GM08714 (cell line): ENCODE results near the gene ISYNA1.

Source experiments
- H3K4me3 ChIP-seq: fragments of 200-500 bp; sonication (Bioruptor generic); 2 replicates; pipeline ENCODE4 v1.5.1; 2014; ENCODE audit warnings: mild to moderate bottlenecking, low read length, inconsistent platforms
- ZNF274 ChIP-seq: IDR thresholded peaks from 2 replicates; pipeline ENCODE4 v1.6.1; 2012; ENCODE audit warnings: mild to moderate bottlenecking, low read depth, low read length

The ISYNA1 gene

DNA sequence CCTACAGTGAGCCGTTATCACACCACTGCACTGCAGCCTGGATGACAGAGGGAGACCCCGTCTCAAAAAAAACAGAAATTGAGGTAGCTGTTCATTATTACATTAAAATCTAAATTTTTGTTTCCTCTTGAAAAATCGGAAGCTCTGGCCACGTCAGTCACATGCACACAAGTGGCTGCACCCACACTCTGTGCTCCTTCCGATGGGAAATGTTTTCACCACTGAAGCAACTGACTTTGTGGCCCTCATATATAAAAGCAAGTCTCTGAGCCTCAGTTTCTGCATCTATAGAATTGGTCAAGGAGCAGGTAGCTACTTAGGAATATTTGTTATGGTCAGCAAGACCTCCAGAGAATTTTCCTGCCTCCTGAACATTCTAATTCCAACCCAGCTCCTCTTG, 45.0 kb downstream of the ISYNA1 start:
- TF ChIP-seq ZNF274 = no peak
- H3K4me3 ChIP-seq = no peak overlapping the region

DNA sequence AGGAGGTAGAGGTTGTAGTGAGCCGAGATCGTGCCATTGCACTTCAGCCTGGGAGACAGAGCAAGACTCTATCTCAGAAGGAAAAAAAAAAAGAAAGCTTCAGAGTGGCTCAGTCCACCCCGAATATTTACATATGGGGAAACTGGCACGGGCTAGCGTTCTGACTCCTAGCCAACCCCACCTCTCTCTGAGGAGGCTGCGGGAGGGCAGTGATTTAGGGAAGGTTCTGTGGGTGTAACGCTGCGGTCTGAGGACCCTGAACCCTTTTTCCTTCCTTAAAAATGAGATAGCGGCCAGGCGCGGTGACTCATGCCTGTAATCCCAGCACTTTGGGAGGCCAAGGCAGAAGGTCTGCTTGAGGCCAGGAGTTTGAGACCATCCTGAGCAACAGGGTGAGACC, 45.5 kb downstream of the ISYNA1 start:
- no peak overlapping the region for H3K4me3 ChIP-seq
- TF ChIP-seq ZNF274 = no peak

DNA sequence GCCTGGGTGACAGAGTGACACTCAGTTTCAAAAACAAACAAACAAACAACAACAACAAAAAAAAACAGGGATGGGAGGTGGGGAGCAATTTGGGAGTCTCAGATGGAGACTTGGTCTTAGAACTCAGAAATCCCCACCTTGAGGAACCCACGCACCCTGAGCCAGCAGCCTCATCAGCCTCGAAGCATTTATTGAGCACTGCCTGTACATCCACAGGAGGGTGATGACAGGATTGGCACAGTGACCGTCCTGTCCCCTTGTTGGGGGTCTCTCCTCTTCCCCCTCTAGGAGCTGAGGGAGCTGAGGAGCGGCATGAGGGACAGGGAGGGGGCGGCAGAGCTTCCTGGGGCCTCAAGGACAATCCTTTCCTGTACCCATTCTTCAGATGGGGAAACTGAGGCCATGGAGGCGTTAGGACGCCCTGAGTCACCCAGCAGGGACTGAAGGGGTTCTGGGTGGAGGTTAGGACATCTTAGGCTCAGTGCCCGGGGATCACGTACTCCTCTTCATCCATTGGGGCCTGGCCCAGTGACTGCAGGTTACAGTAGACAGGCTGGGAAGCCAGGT, 46.3 kb downstream of the ISYNA1 start:
- TF ChIP-seq ZNF274 = no peak
- H3K4me3 ChIP-seq = no peak overlapping the region

DNA sequence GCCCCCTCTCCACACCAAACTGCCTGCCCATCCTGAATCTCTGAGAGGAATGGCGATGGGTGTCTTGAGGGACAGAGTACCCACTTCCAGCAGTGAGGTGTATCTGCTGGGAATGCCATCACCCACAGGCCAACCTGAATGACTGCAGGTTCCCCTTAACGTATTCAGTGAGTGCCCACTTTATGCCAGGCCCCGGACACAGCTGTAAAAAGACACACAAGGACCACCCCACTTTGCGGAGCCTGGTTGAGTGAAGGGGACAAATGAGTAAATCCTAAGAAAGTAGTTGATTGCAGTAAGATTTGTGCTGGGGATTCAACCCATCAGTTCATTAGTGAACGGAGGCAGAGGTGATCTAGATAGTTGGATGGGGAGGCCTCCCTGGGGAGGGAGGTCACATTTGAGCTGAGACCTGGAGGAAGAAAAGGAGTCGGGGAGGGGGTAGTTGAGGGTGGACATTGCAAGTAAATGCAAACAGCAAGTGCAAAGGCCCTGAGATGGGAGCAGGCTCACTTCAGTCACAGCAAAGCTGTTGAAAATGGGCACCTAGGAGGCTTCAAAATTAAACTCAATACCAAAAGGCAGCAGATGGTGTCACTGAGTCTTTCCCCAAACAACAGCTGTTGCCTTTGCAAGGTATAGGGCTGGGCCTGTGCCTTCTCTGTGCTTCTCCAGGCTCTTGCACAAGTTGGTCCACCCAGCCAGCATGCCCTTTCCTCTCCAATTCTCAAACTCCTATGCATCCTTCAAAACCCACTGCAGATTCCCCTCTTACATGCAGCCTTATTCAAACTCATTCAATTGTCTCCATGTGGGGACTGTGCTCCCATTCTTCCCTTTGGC, 47.6 kb downstream of the ISYNA1 start:
- no peak for TF ChIP-seq ZNF274
- H3K4me3 ChIP-seq = no peak overlapping the region

DNA sequence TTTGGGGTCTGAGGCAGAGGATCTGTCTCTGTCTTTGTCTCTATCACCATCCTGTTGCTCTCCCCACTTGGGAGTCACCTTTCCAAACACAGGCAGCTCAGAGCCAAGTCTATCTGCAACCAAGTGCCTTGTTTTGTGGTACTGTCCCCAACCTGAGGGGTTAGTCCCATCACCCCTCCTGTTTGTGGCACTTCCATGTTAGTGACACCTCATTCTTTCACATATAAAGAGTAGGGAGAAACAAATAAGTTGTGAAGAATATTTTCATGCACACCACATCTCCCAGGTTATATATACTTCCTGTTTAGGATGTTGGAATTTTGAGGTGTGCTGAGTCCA, 48.2 kb downstream of the ISYNA1 start:
- no peak overlapping the region for H3K4me3 ChIP-seq
- no peak for TF ChIP-seq ZNF274

DNA sequence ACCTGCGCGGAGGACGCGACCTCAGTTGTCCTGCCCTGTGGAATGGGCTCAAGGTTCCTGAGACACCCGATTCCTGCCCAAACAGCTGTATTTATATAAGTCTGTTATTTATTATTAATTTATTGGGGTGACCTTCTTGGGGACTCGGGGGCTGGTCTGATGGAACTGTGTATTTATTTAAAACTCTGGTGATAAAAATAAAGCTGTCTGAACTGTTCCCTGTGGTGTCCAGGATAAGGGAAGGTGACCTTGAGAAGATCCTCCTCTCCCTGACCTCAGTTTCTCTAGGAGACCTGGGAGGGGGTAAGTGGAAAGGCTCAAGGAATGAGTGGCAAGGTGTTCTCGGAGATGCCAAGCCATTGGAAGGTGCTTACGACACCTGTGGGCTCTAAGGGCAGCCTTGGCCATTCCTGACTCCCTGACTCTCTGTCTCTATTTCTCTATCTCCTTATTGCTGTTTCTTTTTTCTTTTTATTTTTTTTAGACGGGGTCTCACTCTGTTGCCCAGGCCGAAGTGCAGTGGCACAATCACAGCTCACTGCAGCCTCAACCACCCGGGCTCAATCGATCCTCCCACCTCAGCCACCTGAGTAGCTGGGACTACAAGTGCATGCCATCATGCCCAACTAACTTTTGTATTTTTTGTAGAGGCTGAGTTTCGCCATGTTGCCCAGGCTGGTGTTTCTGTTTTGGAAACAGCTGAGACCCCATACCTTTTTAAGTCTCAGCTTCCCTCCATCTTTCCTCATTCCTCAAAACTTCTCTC, 48.8 kb downstream of the ISYNA1 start:
- no peak overlapping the region; the same call in 1 of the 2 replicates for H3K4me3 ChIP-seq
- TF ChIP-seq ZNF274 = no peak

DNA sequence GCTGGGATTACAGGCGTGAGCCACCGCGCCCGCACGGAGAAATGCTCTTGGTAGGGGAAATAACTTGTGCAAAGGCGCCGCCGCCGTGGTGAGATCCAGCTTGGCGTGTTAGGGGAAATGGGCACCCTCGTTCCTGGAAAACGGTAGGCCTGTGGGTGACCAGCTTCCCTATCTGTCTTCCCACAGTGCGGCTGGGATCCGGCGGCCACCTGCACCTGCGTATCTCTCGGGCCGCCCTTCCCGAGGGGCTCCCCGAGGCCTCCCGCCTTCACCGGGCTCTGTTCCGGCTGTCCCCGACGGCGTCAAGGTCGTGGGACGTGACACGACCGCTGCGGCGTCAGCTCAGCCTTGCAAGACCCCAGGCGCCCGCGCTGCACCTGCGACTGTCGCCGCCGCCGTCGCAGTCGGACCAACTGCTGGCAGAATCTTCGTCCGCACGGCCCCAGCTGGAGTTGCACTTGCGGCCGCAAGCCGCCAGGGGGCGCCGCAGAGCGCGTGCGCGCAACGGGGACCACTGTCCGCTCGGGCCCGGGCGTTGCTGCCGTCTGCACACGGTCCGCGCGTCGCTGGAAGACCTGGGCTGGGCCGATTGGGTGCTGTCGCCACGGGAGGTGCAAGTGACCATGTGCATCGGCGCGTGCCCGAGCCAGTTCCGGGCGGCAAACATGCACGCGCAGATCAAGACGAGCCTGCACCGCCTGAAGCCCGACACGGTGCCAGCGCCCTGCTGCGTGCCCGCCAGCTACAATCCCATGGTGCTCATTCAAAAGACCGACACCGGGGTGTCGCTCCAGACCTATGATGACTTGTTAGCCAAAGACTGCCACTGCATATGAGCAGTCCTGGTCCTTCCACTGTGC, 49.6 kb downstream of the ISYNA1 start:
- H3K4me3 ChIP-seq = peak overlapping the region; percentile 42; the same call in 1 of the 2 replicates
- no peak for TF ChIP-seq ZNF274

DNA sequence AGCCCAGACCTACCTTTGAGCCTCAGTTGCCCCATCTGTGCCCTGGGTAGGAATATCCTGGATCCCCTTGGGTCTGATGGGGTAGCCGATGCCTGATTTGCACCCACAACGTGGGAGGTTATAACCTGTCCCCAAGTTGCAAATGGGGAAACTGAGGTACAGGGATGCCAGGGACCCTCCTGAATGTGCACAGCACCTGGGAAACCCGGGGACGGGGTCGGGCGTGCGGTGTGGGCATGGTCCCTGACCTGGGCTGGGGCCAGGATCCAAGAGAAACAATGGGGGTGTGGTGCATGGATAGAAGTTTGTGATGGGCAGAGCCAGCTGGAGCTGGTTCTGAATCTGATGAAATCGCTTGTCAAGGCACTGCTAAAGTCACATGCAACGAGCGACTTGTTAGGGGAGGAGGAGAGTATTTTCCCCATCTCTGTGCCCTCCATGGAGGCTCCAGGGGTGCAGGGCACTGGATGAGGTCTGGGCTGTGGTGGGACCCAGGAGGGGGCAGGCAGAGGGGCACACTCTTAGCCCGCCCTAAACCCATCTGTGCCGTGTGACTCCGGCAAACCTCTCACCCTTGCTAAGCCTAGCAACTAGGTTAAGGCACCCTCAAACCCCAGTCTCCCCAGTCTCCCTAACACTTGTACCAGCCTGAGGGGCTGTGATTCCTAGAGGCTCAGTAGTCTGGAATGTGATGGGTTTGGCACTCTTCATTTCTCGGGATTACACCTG, 51.2 kb downstream of the ISYNA1 start:
- no peak for TF ChIP-seq ZNF274
- H3K4me3 ChIP-seq = peak overlapping the region; percentile 15; the same call in 1 of the 2 replicates

DNA sequence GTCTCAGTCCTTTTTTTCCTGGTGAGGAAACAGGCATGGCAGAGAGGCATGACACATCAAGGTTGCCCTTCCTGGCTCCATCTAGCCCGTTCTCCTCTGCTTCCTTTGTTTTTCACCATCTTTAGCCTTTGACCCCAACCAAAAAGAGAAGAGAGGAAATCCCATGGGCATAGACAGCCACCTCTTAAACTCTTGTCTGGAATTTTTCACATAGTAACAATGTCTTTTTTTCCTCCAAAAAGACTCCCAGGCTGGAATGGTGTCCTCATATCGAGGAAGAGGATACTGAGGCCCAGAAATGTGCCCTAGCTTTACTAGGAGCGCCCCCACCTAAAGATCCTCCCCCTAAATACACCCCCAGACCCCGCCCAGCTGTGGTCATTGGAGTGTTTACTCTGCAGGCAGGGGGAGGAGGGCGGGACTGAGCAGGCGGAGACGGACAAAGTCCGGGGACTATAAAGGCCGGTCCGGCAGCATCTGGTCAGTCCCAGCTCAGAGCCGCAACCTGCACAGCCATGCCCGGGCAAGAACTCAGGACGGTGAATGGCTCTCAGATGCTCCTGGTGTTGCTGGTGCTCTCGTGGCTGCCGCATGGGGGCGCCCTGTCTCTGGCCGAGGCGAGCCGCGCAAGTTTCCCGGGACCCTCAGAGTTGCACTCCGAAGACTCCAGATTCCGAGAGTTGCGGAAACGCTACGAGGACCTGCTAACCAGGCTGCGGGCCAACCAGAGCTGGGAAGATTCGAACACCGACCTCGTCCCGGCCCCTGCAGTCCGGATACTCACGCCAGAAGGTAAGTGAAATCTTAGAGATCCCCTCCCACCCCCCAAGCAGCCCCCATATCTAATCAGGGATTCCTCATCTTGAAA, 52.0 kb downstream of the ISYNA1 start, which contains the start of gene GDF15:
Gene GDF15 (plus strand): TSS at position 484 of the 868 bp plus-strand sequence. CDS start 32 bp downstream, at position 516.
- peak within 1 kb of the TSS; percentile 15; the same call in 1 of the 2 replicates for H3K4me3 ChIP-seq
- TF ChIP-seq ZNF274 = no peak

DNA sequence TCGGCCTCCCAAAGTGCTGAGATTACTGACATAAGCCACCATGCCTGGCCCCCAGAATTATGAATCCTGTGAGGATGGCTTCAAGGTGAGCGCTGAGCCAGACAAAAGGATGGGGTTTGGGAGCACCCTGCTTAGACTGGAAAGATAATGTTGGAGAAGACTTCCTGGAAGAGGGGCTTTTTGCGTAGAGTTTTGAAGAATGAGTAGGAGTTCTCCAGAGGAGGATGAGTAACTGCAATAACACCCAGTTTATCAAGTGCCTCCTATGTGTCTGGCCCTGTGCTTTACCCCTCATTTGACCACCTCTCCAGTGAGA, 52.6 kb downstream of the ISYNA1 start:
- no peak for TF ChIP-seq ZNF274

DNA sequence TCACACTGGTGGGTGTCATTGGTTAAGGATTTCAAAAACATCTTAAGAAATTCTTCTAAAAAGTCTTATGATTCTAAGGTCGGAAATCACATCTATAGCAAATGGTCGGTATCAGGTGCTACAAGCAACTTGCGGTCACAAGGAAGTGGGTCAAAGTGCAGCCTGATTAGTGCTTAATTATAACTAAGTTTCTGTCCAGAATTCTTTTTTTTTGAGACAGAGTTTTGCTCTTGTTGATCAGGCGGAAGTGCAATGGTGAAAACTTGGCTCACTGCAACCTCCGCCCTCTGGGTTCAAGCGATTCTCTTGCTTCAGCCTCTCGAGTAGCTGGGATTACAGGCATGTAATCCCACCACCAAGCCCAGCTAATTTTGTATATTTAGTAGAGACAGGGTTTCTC, 53.2 kb downstream of the ISYNA1 start:
- TF ChIP-seq ZNF274 = no peak
- H3K4me3 ChIP-seq = no peak overlapping the region

More for the DNA sequence above, 52.6 kb downstream of the ISYNA1 start:
- no peak overlapping the region for H3K4me3 ChIP-seq
